ENCODE data around the gene NAV3.

NAV3 gene

GRCh38 chr12:77932216-77932615 is 101.5 kb downstream of the NAV3 start:
- Histone ChIP-seq H3K79me2 (ENCODE audit: low read length) (no peaks in the 10 kb centered on the region), H3K9me3 (ENCODE audit: insufficient read depth, low read length) (no peaks in the 10 kb centered on the region), H3K4me1 (ENCODE audit: low read length) (no peaks in the 10 kb centered on the region), H3K4me3 (ENCODE audit: low read length) (no peak overlapping the region), H3K9ac (ENCODE audit: low read length) (no peak overlapping the region), H3K27ac (ENCODE audit: low read length) (no peak overlapping the region), H3K4me2 (ENCODE audit: low read length) (no peak overlapping the region), H2AFZ (ENCODE audit: low read depth, low read length) (no peak overlapping the region), H3K27me3 (ENCODE audit: low read depth, low read length) (no peaks in the 10 kb centered on the region), H3K36me3 (replicated peaks; ENCODE audit: low read depth, low read length) (no peaks in the 10 kb centered on the region), H4K20me1 (ENCODE audit: insufficient read depth, low read length) (no peaks in the 10 kb centered on the region)
- TF ChIP-seq CTCF (IDR thresholded peaks at IDR 0.05; ENCODE audit: low read depth, low read length) (peak; percentile 38), EZH2phosphoT487 (IDR thresholded peaks at IDR 0.05; ENCODE audit: low read depth) (no peak)

- Histone ChIP-seq H4K20me1 (ENCODE audit: insufficient read depth, low read length) (no peaks in the 10 kb centered on the region), H3K9ac (ENCODE audit: low read length) (no peak overlapping the region), H3K4me2 (ENCODE audit: low read length) (no peak overlapping the region), H3K4me1 (ENCODE audit: low read length) (no peaks in the 10 kb centered on the region), H3K27me3 (ENCODE audit: low read depth, low read length) (no peaks in the 10 kb centered on the region), H3K9me3 (ENCODE audit: insufficient read depth, low read length) (no peaks in the 10 kb centered on the region), H3K27ac (ENCODE audit: low read length) (no peak overlapping the region), H3K4me3 (ENCODE audit: low read length) (no peak overlapping the region), H3K36me3 (replicated peaks; ENCODE audit: low read depth, low read length) (no peaks in the 10 kb centered on the region), H3K79me2 (ENCODE audit: low read length) (no peaks in the 10 kb centered on the region), H2AFZ (ENCODE audit: low read depth, low read length) (no peak overlapping the region)
- TF ChIP-seq CTCF (IDR thresholded peaks at IDR 0.05; ENCODE audit: low read depth, low read length) (no peak), EZH2phosphoT487 (IDR thresholded peaks at IDR 0.05; ENCODE audit: low read depth) (no peak)
Measured at GRCh38 chr12:77938301-77938700, 107.6 kb downstream of the NAV3 start.

- Histone ChIP-seq H3K36me3 (replicated peaks; ENCODE audit: low read depth, low read length) (no peaks in the 10 kb centered on the region), H3K27ac (ENCODE audit: low read length) (no peak overlapping the region), H3K9me3 (ENCODE audit: insufficient read depth, low read length) (no peaks in the 10 kb centered on the region), H3K4me2 (ENCODE audit: low read length) (no peak overlapping the region), H3K4me3 (ENCODE audit: low read length) (no peak overlapping the region), H3K9ac (ENCODE audit: low read length) (no peak overlapping the region), H3K79me2 (ENCODE audit: low read length) (no peaks in the 10 kb centered on the region), H2AFZ (ENCODE audit: low read depth, low read length) (no peak overlapping the region), H3K4me1 (ENCODE audit: low read length) (no peaks in the 10 kb centered on the region), H3K27me3 (ENCODE audit: low read depth, low read length) (no peaks in the 10 kb centered on the region), H4K20me1 (ENCODE audit: insufficient read depth, low read length) (no peaks in the 10 kb centered on the region)
- TF ChIP-seq CTCF (IDR thresholded peaks at IDR 0.05; ENCODE audit: low read depth, low read length) = no peak
- TF ChIP-seq EZH2phosphoT487 (IDR thresholded peaks at IDR 0.05; ENCODE audit: low read depth) = no peak
Measured at GRCh38 chr12:77940011-77940423, 109.3 kb downstream of the NAV3 start.

DNA sequence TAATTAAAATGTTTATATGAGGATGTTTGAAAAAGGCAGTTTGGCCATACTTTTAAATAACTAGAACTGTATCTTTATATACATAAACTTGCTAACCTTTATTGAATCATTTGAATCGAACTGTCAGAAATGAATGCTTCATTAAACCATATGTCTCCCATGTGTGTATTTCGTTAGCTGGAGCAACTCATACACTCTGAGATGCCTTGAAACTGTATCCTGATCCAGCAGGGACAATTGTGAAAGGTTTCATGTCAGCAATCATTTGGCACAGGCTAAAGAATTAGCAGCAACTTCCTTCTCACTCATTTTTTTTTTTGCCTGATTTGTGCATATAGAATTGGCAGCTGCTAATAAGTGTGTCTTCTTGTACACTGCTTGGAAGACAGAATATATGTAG is 109.9 kb downstream of the NAV3 start:
- H3K4me1 ChIP-seq (ENCODE audit: low read length) = no peaks in the 10 kb centered on the region
- no peak overlapping the region for H3K4me3 ChIP-seq (ENCODE audit: low read length)
- TF ChIP-seq CTCF (IDR thresholded peaks at IDR 0.05; ENCODE audit: low read depth, low read length) (no peak), EZH2phosphoT487 (IDR thresholded peaks at IDR 0.05; ENCODE audit: low read depth) (no peak)
- H2AFZ ChIP-seq (ENCODE audit: low read depth, low read length) = no peak overlapping the region
- H3K79me2 ChIP-seq (ENCODE audit: low read length) = no peaks in the 10 kb centered on the region
- H3K4me2 ChIP-seq (ENCODE audit: low read length) = no peak overlapping the region
- no peaks in the 10 kb centered on the region for H3K9me3 ChIP-seq (ENCODE audit: insufficient read depth, low read length)
- no peaks in the 10 kb centered on the region for H3K36me3 ChIP-seq (replicated peaks; ENCODE audit: low read depth, low read length)
- no peaks in the 10 kb centered on the region for H4K20me1 ChIP-seq (ENCODE audit: insufficient read depth, low read length)
- no peak overlapping the region for H3K27ac ChIP-seq (ENCODE audit: low read length)
- no peak overlapping the region for H3K9ac ChIP-seq (ENCODE audit: low read length)
- no peaks in the 10 kb centered on the region for H3K27me3 ChIP-seq (ENCODE audit: low read depth, low read length)

All from OCI-LY3 (cell line).